ENCODE measurements around the gene DPEP2.
"Not testable (repeated sequence)": the region's sequence is repeated elsewhere in the genome, so short reads cannot be mapped to it uniquely, and the experiment has no call there.

DPEP2 gene

DNA sequence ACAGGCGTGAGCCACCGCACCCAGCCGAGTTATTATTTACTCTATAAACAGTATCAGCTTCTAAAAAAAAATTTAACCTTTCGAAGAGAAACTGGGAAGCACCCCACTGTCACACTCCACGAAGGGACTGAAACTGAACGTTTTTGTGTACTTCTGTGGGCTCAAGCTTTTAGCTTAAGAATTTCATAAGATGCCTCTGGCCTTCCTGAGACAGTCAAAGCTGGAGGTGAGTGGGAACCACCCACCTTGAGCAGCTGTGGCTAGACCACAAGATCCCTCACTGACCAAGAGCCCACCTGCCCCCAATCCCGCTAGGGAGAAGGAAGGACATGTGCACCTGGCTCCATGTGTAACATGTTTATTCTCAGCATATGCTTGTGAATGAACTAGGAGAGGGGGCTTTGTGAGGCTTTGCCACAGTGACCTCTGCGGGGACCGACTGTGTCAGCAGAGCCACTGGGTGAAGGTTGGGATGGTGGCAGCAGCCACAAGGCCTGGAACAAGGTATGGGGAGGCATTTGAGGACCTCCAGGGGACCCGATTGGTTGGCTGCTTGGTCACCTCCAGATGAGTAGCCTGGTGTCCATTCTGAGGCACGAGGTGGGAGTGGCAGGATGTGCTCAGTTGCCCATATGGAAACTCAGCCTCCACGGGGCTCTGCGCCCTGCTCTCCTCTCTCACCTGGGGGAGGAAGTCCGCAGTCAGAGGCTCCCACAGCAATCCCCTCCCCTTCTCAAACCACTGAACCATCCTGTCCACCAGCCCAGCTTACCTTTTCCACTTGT lies 23.8 kb downstream of the DPEP2 start:
- no peak for DNase-seq

- not testable (repeated sequence) for DNase-seq
These were observed 27.0 kb downstream of the DPEP2 start for GRCh38 chr16:67972285-67972684.

- no peak for DNase-seq
These were observed 28.2 kb downstream of the DPEP2 start for GRCh38 chr16:67971111-67971510.

DNA sequence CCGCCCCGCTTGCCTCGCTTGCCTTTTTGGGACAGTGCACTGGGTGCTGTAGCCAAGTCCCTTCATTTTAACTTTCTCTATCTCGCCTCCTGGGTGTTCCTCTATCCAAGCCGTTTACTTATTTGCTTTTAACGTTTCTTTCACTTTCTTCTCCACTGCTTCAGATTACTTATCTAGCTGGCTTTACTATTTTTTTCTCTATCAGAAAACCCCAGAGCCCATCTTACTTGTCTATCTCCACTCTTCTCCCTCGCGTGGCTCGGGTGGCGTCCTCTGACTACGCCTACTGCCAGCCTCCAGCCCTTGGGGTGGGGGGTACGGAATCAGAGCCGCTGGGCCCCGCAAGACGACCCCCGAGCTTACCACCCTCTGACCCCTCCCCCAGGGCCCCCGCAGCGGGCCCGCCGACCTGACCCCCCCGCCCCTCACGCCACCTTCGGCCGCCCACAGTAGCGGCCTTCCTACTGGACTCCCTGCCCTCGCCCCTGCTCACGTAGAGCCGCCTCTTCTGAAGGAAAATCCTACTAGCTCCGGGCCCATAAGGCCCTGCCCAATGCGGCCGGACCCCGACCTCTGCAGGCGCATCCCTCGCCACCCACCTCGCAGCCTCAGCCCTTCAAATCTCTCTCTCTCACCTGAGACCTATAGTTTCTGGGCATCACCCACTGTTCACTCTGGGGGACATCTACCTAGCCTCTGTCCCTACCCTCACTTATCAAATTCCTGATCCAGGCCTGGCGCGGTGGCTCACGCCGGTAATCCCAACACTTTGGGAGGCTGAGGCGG lies 29.8 kb downstream of the DPEP2 start:
- no peak for DNase-seq

DNA sequence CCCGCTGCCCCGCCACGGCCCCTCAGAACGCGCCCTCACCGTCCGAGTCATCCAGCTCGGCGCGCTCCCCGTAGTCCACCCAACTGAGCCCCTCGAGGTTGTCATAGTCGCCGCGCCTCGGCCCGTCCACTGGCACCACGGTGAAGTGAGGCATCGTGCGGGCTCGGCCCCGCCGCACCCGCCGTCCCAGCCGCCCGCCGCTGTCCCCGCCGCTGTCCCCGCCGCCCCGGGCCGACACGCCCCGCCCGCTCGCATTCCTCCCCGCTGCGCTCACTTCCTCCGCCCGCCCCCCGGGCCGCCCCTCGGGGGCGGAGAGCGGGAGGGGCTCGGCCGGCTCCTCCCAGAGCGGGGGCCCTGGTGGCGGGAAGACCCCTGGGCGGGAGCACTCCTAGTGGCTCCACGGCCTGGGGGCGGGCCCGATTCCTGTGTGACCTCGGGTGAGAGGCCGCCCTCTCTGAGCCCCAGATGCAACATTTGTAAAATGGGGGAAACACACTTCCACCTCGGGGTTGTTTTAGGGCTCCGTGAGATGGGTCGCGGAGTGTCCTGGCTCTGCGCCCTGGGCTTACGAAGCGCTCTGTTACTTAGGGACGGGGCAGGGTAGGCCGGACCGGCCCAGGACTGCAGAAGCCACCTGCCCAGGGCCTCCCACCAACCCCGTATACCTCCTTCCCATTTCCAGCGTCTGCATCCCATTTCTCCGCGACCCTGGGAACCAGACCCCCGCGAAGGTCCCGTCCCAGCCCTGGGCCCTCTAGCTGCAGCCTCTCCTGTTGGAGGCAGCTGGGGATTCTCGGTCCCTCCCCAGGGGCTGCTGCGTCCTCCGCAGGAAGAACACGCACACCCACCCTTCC lies 30.7 kb downstream of the DPEP2 start, which contains the start of gene SLC12A4:
SLC12A4 (minus strand) TSS at position 238 of the 854 bp plus-strand sequence; CDS start at position 154, 84 bp downstream.
- DNase-seq, result peak; percentile 92

- DNase-seq, result peak; percentile 60
These were observed 31.3 kb downstream of the DPEP2 start for GRCh38 chr16:67967958-67968399.

DNA sequence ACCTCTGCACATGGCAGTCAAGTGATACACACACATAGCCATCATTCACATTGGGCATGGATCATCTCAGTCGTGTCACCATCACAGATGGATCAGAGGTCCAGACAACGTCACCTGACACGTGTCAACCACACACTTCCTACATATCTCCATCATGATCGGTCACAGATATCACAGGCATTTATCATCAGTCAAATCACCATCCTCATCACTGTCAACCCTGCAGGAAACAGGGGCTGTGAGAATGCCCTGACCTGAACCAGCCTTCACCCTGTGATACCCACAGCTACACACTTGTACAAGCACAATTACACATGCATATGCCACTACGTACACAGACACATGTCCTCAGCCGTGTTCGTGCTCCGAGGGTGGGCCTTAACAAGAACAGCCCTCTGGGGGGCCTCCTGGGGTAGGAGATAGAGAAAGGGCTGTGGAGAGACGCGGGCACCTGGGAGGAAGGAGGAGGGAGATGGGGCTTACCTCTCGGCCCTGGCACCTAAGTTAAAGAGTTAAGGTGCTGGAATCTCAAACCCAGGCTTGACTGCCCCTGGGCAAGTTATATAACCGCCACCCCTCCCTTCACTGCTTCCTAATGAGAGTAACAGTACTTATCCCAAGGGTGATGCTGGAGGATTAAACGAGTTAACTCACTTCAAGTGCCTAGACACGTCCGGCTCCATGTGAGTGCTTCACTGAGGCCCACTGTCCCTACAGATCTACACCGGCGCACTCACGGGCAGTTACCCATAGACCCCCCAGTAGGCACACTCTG lies 31.9 kb downstream of the DPEP2 start:
- DNase-seq, result peak; percentile 34

DNA sequence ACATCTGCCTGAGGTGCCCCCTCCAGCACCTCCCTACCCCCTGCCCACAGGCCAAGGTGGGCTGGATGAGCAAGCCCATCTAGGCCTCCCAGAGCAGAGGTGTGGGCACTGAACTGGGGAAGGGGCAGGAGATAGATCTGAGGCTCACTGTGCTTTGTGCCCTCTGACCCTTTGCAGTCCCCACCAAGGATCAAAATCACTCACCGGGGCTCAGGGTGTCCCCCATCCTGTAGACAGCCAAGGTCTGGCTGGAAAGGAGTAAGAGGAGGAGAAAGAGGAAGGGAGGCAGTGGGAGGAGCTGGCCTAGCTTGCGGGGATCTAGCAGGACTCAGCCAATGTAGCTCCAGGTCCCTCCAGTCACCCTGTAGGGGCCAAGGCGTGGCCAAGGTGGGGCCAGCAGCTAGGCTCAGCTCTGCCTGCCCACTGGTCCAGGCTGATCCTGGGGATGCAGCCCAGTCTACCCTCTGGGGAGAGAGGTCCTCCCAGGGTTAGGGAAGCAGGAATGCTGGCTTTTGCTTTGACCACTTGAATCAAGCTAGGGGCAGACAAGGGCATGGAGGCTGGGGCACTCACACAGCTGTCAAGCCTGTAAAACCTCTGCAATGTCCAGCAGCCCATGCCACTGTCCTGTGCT lies 32.6 kb downstream of the DPEP2 start:
- no peak for DNase-seq

- no peak for DNase-seq
These were observed 33.4 kb downstream of the DPEP2 start for GRCh38 chr16:67965668-67966548.

DNA sequence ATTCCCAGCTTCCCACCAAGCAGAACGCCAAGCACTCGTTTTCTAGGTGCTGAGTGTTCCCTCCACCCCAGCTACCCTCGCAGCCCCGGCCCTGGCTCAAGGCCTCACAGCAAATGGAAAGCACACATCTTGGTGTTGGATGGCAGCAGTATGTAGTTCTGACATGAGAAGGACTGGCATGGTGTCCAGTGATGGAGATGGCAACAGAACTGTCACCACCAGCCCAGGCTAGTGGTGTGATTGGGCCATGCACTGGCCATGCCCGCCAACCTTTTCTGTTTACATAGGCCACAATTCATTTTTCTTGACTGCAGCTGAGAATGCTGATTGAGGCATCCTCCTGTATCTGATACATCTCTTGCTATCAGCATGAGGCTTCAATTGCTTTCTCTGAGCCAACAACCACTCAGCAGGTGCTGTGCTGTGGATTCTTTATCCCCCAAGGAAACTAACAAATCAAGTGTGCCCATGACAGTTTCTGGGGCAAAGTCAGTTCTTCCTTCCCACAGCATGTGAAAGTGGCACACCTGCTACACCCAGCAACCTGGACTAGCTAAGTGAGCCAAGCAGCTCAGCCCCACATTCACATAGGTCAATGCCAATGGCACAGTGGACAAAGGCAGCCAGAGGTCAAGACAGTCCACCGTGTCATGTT lies 34.7 kb downstream of the DPEP2 start:
- no peak for DNase-seq

DNA sequence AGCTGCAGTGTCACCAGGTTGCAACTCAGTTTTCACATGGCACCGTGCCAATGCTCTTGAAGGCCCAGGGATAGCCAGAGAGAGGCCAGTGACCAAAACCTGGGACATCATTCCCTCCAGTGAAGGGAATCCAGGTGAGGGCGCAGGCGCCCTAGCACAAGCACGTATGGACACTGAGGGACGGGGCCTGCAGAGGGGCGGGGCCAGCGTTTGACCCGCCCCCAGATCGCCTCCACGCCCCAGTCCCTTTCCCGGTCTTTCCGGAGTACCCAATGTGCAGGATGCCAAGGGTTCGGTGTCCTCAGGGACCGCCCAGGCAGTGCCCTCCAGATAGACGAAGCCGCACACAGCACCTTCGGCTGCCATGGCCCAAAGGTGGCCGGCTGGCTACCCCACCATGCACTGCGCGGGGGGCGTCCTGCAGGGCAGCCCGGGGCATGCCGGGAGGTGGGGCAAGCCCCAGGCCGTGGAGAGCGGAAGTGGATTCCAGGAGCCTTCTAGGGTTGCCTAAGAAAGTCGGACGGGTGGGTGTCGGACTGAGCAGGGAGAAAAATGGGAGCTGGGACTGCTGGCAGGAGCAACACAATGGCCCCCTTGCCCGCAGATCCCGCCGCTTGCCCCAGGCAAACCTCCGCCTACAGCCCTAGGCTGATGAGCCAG lies 35.5 kb downstream of the DPEP2 start:
- no peak for DNase-seq

GRCh38 chr16:67963292-67963661 lies 36.0 kb downstream of the DPEP2 start:
- DNase-seq, result no peak

GRCh38 chr16:67962135-67962534 lies 37.1 kb downstream of the DPEP2 start:
- DNase-seq, result no peak

DNA sequence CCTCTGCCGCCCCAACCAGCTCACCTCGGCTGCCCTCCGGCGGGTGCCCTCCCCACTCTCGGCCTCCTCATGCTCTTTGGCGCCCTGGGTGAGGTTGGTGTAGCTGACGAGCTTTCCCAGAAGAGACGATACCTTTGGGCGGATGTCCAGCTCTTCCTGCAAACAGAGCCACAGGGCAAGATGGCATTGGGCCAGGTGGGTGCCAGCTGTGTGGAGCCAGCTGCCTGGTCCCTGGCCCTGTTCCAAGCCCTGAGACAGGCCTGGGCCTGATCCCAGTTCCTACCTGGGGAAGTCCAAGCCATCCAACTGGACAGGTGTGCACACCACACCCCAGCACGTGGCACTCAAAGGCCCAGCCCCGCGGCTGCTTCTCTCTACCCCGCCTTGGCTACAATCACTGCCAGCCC lies 37.7 kb downstream of the DPEP2 start:
- DNase-seq, result no peak

GRCh38 chr16:67959536-67960329 lies 39.6 kb downstream of the DPEP2 start:
- no peak for DNase-seq

GRCh38 chr16:67957622-67958021 lies 41.7 kb downstream of the DPEP2 start:
- DNase-seq, result no peak

DNA sequence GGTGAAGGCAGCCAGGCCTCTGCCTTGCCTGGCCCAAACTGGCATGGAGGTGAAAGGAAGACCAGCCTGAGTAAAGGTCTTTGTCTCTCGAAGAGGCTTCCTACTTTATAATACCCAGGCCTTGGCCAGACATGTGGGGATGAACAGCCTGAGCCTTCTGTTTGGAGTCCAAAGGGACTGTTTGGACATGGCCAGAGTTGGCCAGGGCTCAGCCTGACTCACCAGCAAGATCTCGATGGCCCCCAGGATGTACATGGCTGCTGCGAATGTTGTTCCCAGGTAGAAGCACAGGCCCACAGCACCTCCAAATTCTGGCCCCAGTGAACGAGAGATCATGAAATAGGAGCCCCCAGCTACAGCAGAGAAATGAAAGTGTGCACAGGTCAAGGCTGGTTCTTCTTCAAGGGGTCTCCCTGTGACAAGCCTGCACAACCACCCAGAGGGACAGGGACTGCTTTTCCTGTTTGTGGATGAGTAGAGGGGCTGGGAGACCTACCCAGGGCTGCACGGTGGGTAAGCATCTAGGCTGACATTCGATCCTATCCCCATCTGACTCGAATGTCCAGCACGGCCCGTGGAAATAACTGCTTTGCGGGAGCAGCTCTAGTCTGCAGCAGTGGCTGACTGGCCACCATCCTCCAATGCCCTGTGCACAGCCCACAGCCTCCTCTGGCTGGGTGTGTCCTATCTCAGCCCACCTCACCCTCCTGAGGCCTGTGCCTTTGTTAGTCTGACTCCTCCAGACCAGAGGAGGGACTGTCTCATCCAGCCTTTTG lies 44.7 kb downstream of the DPEP2 start:
- no peak for DNase-seq
